ENCODE results near the gene SUGCT.
A peak's percentile ranks its signal among the peaks of the same experiment; 100 is the strongest.

DNA sequence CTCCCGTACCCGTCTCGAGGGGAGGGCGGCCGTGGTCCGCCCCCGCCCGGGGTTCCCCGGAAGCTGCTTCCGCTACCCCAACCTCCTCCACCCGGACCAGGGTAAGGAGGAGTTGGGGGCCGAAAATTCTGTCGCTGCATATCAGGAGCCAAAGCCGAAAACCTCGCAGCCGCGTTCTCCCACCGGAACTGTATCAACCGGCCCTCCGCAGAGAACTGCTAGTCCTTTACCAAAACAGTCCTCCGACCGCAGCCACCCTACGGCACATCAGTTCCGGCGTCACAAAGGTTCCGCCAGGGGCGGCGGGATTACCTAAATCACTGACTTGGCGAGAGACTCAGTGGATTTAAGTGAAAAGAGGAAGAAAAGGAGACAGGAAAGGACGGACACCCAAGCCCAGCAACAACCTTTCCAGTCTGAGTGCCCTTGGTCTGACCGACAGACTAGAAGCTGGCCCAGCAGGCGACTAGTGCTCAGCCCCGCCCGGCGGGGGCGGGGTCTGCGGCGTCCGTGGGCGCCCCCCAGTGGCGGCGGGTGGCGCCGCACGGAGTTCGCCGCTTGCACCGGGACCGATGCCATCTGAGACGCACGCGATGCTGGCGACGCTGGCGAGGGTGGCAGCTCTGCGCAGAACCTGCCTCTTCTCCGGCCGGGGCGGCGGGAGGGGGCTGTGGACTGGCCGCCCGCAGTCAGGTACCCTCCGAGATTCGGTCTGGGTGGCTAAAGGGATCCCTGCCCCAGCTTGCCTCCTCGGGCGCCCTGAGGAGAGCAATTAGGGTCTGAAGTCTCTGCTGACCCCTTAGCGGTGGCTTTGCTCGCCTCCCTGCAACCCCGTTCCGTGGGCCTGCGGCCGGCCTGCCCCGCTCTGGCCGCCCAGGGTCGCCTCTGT, at the start of gene SUGCT, which contains the start of gene MPLKIP:
- TF ChIP-seq, protein P1, sequence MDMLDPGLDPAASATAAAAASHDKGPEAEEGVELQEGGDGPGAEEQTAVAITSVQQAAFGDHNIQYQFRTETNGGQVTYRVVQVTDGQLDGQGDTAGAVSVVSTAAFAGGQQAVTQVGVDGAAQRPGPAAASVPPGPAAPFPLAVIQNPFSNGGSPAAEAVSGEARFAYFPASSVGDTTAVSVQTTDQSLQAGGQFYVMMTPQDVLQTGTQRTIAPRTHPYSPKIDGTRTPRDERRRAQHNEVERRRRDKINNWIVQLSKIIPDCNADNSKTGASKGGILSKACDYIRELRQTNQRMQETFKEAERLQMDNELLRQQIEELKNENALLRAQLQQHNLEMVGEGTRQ (CRISPR knock-in tag; IDR thresholded peaks at IDR 0.05), result peak; percentile 27; the same call in 1 of the 2 replicates
- TF ChIP-seq, protein P2, sequence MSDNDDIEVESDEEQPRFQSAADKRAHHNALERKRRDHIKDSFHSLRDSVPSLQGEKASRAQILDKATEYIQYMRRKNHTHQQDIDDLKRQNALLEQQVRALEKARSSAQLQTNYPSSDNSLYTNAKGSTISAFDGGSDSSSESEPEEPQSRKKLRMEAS (CRISPR knock-in tag; IDR thresholded peaks at IDR 0.05), result peak; percentile 86; the same call in 1 of the 2 replicates
- TF ChIP-seq SP1 (CRISPR knock-in tag; conservative IDR thresholded peaks at IDR 0.05) (peak; percentile 92), CBFB (CRISPR knock-in tag; IDR thresholded peaks at IDR 0.05; ENCODE audit: low read depth) (no peak), ESRRA (CRISPR knock-in tag; IDR thresholded peaks at IDR 0.05; ENCODE audit: borderline replicate concordance) (peak; percentile 88; the same call in 1 of the 2 replicates), CREB1 (CRISPR knock-in tag; IDR thresholded peaks at IDR 0.05) (no peak), NR1H2 (CRISPR knock-in tag; IDR thresholded peaks at IDR 0.05) (no peak), JUN (CRISPR knock-in tag; IDR thresholded peaks at IDR 0.05) (no peak)
- TF ChIP-seq, protein P3, sequence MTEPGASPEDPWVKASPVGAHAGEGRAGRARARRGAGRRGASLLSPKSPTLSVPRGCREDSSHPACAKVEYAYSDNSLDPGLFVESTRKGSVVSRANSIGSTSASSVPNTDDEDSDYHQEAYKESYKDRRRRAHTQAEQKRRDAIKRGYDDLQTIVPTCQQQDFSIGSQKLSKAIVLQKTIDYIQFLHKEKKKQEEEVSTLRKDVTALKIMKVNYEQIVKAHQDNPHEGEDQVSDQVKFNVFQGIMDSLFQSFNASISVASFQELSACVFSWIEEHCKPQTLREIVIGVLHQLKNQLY (CRISPR knock-in tag; IDR thresholded peaks at IDR 0.05), result no peak
- TF ChIP-seq, protein P4, sequence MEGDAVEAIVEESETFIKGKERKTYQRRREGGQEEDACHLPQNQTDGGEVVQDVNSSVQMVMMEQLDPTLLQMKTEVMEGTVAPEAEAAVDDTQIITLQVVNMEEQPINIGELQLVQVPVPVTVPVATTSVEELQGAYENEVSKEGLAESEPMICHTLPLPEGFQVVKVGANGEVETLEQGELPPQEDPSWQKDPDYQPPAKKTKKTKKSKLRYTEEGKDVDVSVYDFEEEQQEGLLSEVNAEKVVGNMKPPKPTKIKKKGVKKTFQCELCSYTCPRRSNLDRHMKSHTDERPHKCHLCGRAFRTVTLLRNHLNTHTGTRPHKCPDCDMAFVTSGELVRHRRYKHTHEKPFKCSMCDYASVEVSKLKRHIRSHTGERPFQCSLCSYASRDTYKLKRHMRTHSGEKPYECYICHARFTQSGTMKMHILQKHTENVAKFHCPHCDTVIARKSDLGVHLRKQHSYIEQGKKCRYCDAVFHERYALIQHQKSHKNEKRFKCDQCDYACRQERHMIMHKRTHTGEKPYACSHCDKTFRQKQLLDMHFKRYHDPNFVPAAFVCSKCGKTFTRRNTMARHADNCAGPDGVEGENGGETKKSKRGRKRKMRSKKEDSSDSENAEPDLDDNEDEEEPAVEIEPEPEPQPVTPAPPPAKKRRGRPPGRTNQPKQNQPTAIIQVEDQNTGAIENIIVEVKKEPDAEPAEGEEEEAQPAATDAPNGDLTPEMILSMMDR (IDR thresholded peaks at IDR 0.05), result peak; percentile 89
